Sigmoid colon (tissue), 7 donors: ENCODE data around the gene PKP1. TPM values are rescaled to one million over a fixed set of nuclear protein-coding genes. Genes with fewer than 3 reads are reported as not detected.

ENCODE experiments used
- DNase-seq: peaks from one replicate; pipeline ENCODE4 v3.0.0-alpha.2; 2019
- H3K27ac ChIP-seq, 4 donors: fragments of 200-600 bp; sonication (generic); one replicate each; pipeline ENCODE4 v1.5.1; 2016 to 2019; ENCODE audit warnings: mild to moderate bottlenecking in 1 of 4
- H3K27me3 ChIP-seq, 3 donors: fragments of 200-600 bp; sonication (generic); one replicate each; pipeline ENCODE4 v1.5.1; 2019; ENCODE audit warnings: mild to moderate bottlenecking in 1 of 3
- H3K36me3 ChIP-seq, 4 donors: fragments of 200-600 bp; sonication (generic); one replicate each; pipeline ENCODE4 v1.5.1; 2016 to 2019
- H3K4me1 ChIP-seq, 4 donors: fragments of 200-600 bp; sonication (generic); one replicate each; pipeline ENCODE4 v1.5.1; 2017 to 2019
- H3K4me3 ChIP-seq, 4 donors: fragments of 200-600 bp; sonication (generic); one replicate each; pipeline ENCODE4 v1.5.1; 2017 to 2019; ENCODE audit warnings: mild to moderate bottlenecking in 2 of 4, moderate library complexity in 1 of 4
- H3K9me3 ChIP-seq, 4 donors: fragments of 200-600 bp in 3 of 4; sonication (generic) in 3 of 4; one replicate each; pipeline versions ENCODE4 v1.5.1 to v1.6.1; 2013 to 2019
- EP300 ChIP-seq, 4 donors: sonication (generic); formaldehyde crosslinking; IDR thresholded peaks; one replicate each; pipeline ENCODE4 v1.6.1; 2017; ENCODE audit warnings: antibody characterized with exemption in 4 of 4
- POLR2A ChIP-seq, 2 donors: fragments of 450-650 bp; IDR thresholded peaks; one replicate each; pipeline ENCODE4 v1.6.1; 2016; ENCODE audit warnings: antibody characterized with exemption in 2 of 2, mild to moderate bottlenecking in 2 of 2, moderate library complexity in 2 of 2
- POLR2AphosphoS5 ChIP-seq, 4 donors: sonication (generic); formaldehyde crosslinking; IDR thresholded peaks; one replicate each; pipeline ENCODE4 v1.6.1; 2017; ENCODE audit warnings: antibody characterized with exemption in 4 of 4
- WGBS, 2 donors: extraction: QIAGEN DNeasy Blood & Tissue Kit; methylation state at CpG; one replicate each; pipeline ENCODE4 v1.1.7; 2013; 5-methylcytosine and 5-hydroxymethylcytosine counted together
- intact Hi-C: fragments of 100-400 bp; cut with DNase I; formaldehyde crosslinking; loops from one replicate; pipeline ENCODE4 v1.15.1; 2023
- polyA plus RNA-seq, 3 donors: library from polyadenylated mRNA; stranded (reverse); fragments of 200-250 nt; gene quantifications; one replicate each; pipeline ENCODE4 v1.2.3, GENCODE V29; 2013
- total RNA-seq, 4 donors: library from RNA; depleted of rRNA; stranded (reverse); fragments of >200 nt; gene quantifications; one replicate each; pipeline ENCODE4 v1.1.0, GENCODE V29; 2016
- TF ChIP-seq, protein P1 (sequence below), 4 experiments: fragments of 450-650 bp in 3 of 4; fragments of 200-600 bp in 1 of 4; IDR thresholded peaks; one replicate each; pipeline ENCODE4 v1.5.1; 2016 to 2019; ENCODE audit warnings: antibody characterized with exemption in 4 of 4, mild to moderate bottlenecking in 3 of 4, moderate library complexity in 2 of 4
- donor health status: healthy with polysubstance abuse.
- donor health status: Bipolar disorder and iron deficiency.
- donor health status: healthy.

The PKP1 gene
- total and polyA plus RNA-seq, 7 donors: under 0.01 to 0.60 (median 0.16) TPM; not detected in 2

DNA sequence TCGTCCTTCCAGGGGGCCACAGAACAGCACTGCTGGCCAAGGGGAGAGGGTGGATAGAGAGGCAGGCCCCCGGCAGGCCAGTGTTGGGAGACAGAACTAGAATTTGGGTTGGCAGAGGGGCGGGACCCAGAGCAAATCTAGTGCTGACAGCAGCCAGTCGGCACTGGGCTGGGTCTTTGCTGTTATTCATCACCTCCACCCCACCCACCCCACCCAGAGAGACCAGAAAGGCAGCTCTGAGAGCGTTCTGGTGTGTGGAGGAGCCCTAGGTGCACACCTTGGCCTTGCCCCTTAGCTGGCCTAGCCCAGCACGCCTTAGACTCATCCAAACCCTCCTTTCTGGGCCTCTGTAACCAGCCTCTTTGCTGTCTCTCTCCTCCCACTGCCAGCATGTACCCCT, 6.4 kb upstream of the PKP1 start:
- H3K27me3 ChIP-seq: peaks cover 0 to 32% (median 0%) of the 10 kb centered on the region in 3 donors
- H3K4me3 ChIP-seq: no peak overlapping the region
- intact Hi-C loops: no loop called here
- H3K27ac ChIP-seq: no peak overlapping the region
- no peak for DNase-seq
- H3K36me3 ChIP-seq: no peaks in the 10 kb centered on the region
- no peaks in the 10 kb centered on the region for H3K4me1 ChIP-seq
- WGBS, 2 donors: 52 to 79% methylated on average over 6 of the region's 6 CpGs
- no peaks in the 10 kb centered on the region for H3K9me3 ChIP-seq
- TF ChIP-seq, protein P1, sequence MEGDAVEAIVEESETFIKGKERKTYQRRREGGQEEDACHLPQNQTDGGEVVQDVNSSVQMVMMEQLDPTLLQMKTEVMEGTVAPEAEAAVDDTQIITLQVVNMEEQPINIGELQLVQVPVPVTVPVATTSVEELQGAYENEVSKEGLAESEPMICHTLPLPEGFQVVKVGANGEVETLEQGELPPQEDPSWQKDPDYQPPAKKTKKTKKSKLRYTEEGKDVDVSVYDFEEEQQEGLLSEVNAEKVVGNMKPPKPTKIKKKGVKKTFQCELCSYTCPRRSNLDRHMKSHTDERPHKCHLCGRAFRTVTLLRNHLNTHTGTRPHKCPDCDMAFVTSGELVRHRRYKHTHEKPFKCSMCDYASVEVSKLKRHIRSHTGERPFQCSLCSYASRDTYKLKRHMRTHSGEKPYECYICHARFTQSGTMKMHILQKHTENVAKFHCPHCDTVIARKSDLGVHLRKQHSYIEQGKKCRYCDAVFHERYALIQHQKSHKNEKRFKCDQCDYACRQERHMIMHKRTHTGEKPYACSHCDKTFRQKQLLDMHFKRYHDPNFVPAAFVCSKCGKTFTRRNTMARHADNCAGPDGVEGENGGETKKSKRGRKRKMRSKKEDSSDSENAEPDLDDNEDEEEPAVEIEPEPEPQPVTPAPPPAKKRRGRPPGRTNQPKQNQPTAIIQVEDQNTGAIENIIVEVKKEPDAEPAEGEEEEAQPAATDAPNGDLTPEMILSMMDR (IDR thresholded peaks at IDR 0.05): no peak
- no peak for TF ChIP-seq EP300 (IDR thresholded peaks at IDR 0.05)
- no peak for TF ChIP-seq POLR2A (IDR thresholded peaks at IDR 0.05)
- no peak for TF ChIP-seq POLR2AphosphoS5 (IDR thresholded peaks at IDR 0.05)

DNA sequence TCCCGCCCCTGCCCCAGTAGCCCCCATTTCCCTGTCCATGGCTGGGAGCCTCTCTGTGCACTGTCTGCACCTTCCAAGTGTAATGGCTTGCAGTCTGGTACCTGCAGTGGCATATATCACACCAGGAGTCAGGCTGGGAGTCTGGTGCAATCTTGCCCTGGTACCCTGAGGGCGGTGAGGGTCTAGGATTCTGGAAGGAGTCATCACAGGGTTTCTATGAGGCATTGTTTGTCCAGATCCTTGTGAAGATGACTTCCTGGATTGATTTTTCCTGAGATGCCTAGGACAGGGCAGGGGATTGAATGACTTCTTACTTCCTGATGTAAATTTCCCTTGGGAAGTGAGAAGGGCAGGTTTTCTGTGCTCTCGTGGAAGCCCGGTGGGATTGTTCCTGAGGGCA, 5.9 kb upstream of the PKP1 start:
- no peak overlapping the region for H3K4me3 ChIP-seq
- no peak for DNase-seq
- H3K27me3 ChIP-seq: peaks cover 0 to 38% (median 0%) of the 10 kb centered on the region in 3 donors
- no peak overlapping the region for H3K27ac ChIP-seq
- WGBS, 2 donors: 85% methylated on average over 4 of the region's 4 CpGs
- H3K9me3 ChIP-seq: no peaks in the 10 kb centered on the region
- H3K36me3 ChIP-seq: no peaks in the 10 kb centered on the region
- TF ChIP-seq POLR2A (IDR thresholded peaks at IDR 0.05) (no peak), POLR2AphosphoS5 (IDR thresholded peaks at IDR 0.05) (no peak), EP300 (IDR thresholded peaks at IDR 0.05) (no peak)
- TF ChIP-seq, protein P1 (IDR thresholded peaks at IDR 0.05): no peak
- intact Hi-C loops: no loop called here
- H3K4me1 ChIP-seq: no peaks in the 10 kb centered on the region

DNA sequence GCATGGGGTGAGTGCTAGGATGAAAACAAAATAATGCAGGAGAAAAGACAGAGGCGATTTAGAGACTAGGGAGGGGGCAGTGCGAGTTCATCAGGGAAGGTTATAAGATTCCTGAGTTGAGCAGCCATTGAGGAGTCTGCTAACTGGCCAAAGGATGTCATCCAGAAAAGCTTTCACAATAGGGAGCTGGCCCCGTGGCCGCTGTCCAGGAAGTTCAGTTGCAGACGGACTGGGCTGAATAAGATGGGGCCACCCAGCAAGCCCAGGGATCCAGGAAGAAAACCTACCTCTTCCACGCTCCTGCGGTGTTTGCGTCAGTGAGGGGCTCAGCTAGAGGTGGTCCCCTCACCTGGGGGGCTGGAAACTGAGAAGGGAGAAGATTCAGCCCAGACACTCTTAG, 4.0 kb upstream of the PKP1 start:
- Histone ChIP-seq H3K27me3 (peaks cover 6 to 57% (median 17%) of the 10 kb centered on the region in 3 donors), H3K27ac (no peak overlapping the region), H3K4me3 (no peak overlapping the region), H3K36me3 (no peaks in the 10 kb centered on the region), H3K9me3 (no peaks in the 10 kb centered on the region), H3K4me1 (peaks cover 0 to 12% (median 10%) of the 10 kb centered on the region in 4 donors)
- intact Hi-C loops: no loop called here
- no peak for DNase-seq
- 62 to 73% methylated on average over 8 of the region's 8 CpGs for WGBS, 2 donors
- TF ChIP-seq, protein P1 (IDR thresholded peaks at IDR 0.05): no peak
- TF ChIP-seq EP300 (IDR thresholded peaks at IDR 0.05) (no peak), POLR2AphosphoS5 (IDR thresholded peaks at IDR 0.05) (no peak)

DNA sequence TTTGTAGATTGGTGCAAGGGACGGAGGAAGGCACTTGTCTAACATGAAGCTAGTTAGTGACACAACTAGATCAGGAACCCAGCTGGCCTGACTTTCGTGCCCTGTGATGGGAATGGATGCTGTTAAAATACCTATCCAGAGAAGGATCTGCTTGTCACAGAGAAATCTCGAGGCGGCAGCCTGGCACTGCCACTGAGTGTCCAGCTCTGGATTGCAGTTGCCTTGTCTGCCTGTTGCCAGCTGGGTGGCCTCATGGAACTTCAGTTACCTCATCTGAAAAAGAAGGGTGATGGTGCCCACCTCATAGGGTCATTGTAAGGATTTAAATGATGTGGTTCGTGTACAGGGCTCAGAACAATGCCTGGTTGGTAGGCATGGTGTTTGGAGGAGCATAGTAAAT, 2.4 kb upstream of the PKP1 start:
- Histone ChIP-seq H3K27ac (no peak overlapping the region), H3K9me3 (no peaks in the 10 kb centered on the region), H3K4me3 (no peak overlapping the region), H3K27me3 (peaks cover 8 to 62% (median 21%) of the 10 kb centered on the region in 3 donors), H3K36me3 (no peaks in the 10 kb centered on the region), H3K4me1 (peaks cover 0 to 12% (median 10%) of the 10 kb centered on the region in 4 donors)
- WGBS, 2 donors: 75 to 76% methylated on average over 5 of the region's 5 CpGs
- TF ChIP-seq POLR2A (IDR thresholded peaks at IDR 0.05) (no peak), POLR2AphosphoS5 (IDR thresholded peaks at IDR 0.05) (no peak), EP300 (IDR thresholded peaks at IDR 0.05) (no peak)
- DNase-seq: peak; percentile 40
- intact Hi-C loops: no loop called here

DNA sequence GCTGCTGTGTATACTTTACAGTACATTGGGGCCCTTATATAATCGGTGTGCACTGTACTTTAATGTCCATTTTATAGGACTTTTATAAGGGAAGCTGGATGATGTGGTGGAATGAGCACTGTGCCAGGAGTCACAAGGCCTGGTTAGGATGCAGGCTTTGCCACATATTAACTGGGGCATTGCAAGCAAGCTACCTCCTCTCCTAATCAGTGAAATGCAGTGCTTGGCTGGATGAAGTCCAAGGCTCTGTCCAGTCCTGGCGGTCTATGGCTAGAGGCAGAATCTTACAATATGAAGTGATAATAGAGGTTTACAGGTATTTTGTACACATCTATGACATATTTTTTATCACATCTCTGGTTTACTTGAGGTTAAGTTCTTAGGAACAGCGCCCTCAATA, 1.7 kb upstream of the PKP1 start:
- H3K4me1 ChIP-seq: peaks cover 0 to 12% (median 10%) of the 10 kb centered on the region in 4 donors
- WGBS, 2 donors: 62 to 89% methylated on average over 3 of the region's 3 CpGs
- TF ChIP-seq POLR2A (IDR thresholded peaks at IDR 0.05) (no peak), EP300 (IDR thresholded peaks at IDR 0.05) (no peak), POLR2AphosphoS5 (IDR thresholded peaks at IDR 0.05) (no peak)
- TF ChIP-seq, protein P1 (IDR thresholded peaks at IDR 0.05): no peak
- intact Hi-C loops: no loop called here
- H3K4me3 ChIP-seq: no peak overlapping the region
- peak; percentile 19 for DNase-seq
- H3K27me3 ChIP-seq: peaks cover 8 to 62% (median 21%) of the 10 kb centered on the region in 3 donors
- H3K27ac ChIP-seq: no peak overlapping the region
- no peaks in the 10 kb centered on the region for H3K9me3 ChIP-seq
- no peaks in the 10 kb centered on the region for H3K36me3 ChIP-seq
